Adrenal gland (tissue), 12 donors: ENCODE measurements around the gene BRPF3. TPM values are rescaled to one million over a fixed set of nuclear protein-coding genes. Genes with fewer than 3 reads are reported as not detected.
A peak's percentile ranks its signal among the peaks of the same experiment; 100 is the strongest.
"Not testable (repeated sequence)": the region's sequence is repeated elsewhere in the genome, so short reads cannot be mapped to it uniquely, and the experiment has no call there.

Experiments
- DNase-seq, 7 donors: peaks; one replicate each; pipeline ENCODE4 v3.0.0-alpha.2; 2019 to 2020
- H3K27ac ChIP-seq, 5 donors: fragments of 200-600 bp; sonication (generic) in 4 of 5; 1 replicate in 3 of 5; 2 replicates in 2 of 5; pipeline versions ENCODE4 v1.5.1 to v1.8.0; 2016 to 2020; ENCODE audit warnings: mild to moderate bottlenecking in 1 of 5
- H3K27me3 ChIP-seq: fragments of 200-600 bp; 2 replicates; pipeline ENCODE4 v1.8.0; 2021
- H3K36me3 ChIP-seq, 2 donors: fragments of 200-600 bp; replicated peaks in 1 of 2; 1 replicate in 1 of 2; 2 replicates in 1 of 2; pipeline versions ENCODE4 v1.5.1 to v1.8.0; 2018 to 2022
- H3K4me1 ChIP-seq, 2 donors: fragments of 200-600 bp; replicated peaks in 1 of 2; 1 replicate in 1 of 2; 2 replicates in 1 of 2; pipeline versions ENCODE4 v1.5.1 to v1.8.0; 2018 to 2021
- H3K4me3 ChIP-seq, 4 donors: fragments of 200-600 bp; sonication (generic) in 3 of 4; one replicate each; pipeline ENCODE4 v1.5.1; 2016 to 2018
- H3K9me3 ChIP-seq, 3 donors: fragments of 200-600 bp; sonication (generic) in 1 of 3; replicated peaks in 1 of 3; 1 replicate in 2 of 3; 2 replicates in 1 of 3; pipeline versions ENCODE4 v1.5.1 to v1.8.0; 2016 to 2021
- POLR2A ChIP-seq, 2 donors: fragments of 450-650 bp; IDR thresholded peaks; one replicate each; pipeline ENCODE4 v1.6.1; 2017; ENCODE audit warnings: antibody characterized with exemption in 2 of 2, mild to moderate bottlenecking in 2 of 2, moderate library complexity in 1 of 2
- WGBS, 4 donors: extraction: QIAGEN DNeasy Blood & Tissue Kit in 2 of 4; methylation state at CpG; one replicate each; pipeline versions ENCODE4 v1.1.5 to v1.1.7; 2013 to 2017; 5-methylcytosine and 5-hydroxymethylcytosine counted together
- intact Hi-C, 2 donors: fragments of 100-400 bp; cut with DNase I; formaldehyde crosslinking; loops; one replicate each; pipeline versions ENCODE4 v1.14.1 to v1.15.0; 2022 to 2023
- polyA plus RNA-seq, 3 donors: library from polyadenylated mRNA; stranded (reverse); fragments of 200-250 nt in 2 of 3; fragments of 350-450 nt in 1 of 3; fragmentation: Illumina TruSeq in 1 of 3; extraction: RNeasy Lipid Tissue Mini Kit (QIAGEN cat#74804) in 1 of 3; gene quantifications; one replicate each; pipeline ENCODE4 v1.2.3, GENCODE V29; 2013 to 2014
- total RNA-seq, 9 donors: library from RNA; depleted of rRNA in 4 of 9; stranded (reverse); fragments of >200 nt in 4 of 9; fragments of 120-200 nt in 1 of 9; fragmentation: NEBNext Ultra II Directional in 1 of 9; extraction: Animal tissue kit (Norgen Biotek cat#: 25700) in 1 of 9; gene quantifications; one replicate each; pipeline versions ENCODE4 v1.1.0 to v1.2.4, GENCODE V29; 2013 to 2023
- TF ChIP-seq, protein P1 (sequence below), 6 experiments: fragments of 450-650 bp in 4 of 6; fragments of 200-600 bp in 2 of 6; sonication (generic) in 1 of 6; IDR thresholded peaks; 1 replicate in 5 of 6; 2 replicates in 1 of 6; pipeline versions ENCODE4 v1.5.1 to v1.8.0; 2016 to 2021; ENCODE audit warnings: antibody characterized with exemption in 6 of 6, mild to moderate bottlenecking in 2 of 6, moderate library complexity in 1 of 6
- donor health status: healthy with polysubstance abuse.
- donor health status: Bipolar disorder and iron deficiency.
- donor health status: DM: yes; HTN: yes; CAD: no.
- donor health status: DM: no; HTN: no; CAD: no.
- donor health status: DM: no; HTN: no; CAD: no.
- donor health status: DM: yes; HTN: yes; CAD: no.

BRPF3 gene
- total and polyA plus RNA-seq, 12 donors: 9.8 to 111 (median 53.4) TPM

GRCh38 chr6:36217946-36218345, 21.4 kb downstream of the BRPF3 start:
- intact Hi-C loops: no loop called here
- H3K9me3 ChIP-seq: no peaks in the 10 kb centered on the region
- no peaks in the 10 kb centered on the region for H3K27me3 ChIP-seq
- no peak overlapping the region for H3K4me3 ChIP-seq
- peak overlapping the region in 2 of 5 donors; percentile 31 to 41 for H3K27ac ChIP-seq
- TF ChIP-seq, protein P1, sequence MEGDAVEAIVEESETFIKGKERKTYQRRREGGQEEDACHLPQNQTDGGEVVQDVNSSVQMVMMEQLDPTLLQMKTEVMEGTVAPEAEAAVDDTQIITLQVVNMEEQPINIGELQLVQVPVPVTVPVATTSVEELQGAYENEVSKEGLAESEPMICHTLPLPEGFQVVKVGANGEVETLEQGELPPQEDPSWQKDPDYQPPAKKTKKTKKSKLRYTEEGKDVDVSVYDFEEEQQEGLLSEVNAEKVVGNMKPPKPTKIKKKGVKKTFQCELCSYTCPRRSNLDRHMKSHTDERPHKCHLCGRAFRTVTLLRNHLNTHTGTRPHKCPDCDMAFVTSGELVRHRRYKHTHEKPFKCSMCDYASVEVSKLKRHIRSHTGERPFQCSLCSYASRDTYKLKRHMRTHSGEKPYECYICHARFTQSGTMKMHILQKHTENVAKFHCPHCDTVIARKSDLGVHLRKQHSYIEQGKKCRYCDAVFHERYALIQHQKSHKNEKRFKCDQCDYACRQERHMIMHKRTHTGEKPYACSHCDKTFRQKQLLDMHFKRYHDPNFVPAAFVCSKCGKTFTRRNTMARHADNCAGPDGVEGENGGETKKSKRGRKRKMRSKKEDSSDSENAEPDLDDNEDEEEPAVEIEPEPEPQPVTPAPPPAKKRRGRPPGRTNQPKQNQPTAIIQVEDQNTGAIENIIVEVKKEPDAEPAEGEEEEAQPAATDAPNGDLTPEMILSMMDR (IDR thresholded peaks at IDR 0.05): no peak
- no peak for TF ChIP-seq POLR2A (IDR thresholded peaks at IDR 0.05)
- peaks cover 7 to 44% of the 10 kb centered on the region in 2 donors for H3K4me1 ChIP-seq
- 50 to 81% (median 62%) methylated on average over 1 of the region's 1 CpG for WGBS, 4 donors
- peaks cover 0 to 78% of the 10 kb centered on the region in 2 donors for H3K36me3 ChIP-seq
- no peak for DNase-seq

GRCh38 chr6:36218516-36218915, 22.0 kb downstream of the BRPF3 start:
- H3K36me3 ChIP-seq: peaks cover 0 to 76% of the 10 kb centered on the region in 2 donors
- H3K4me3 ChIP-seq, intact Hi-C loops, H3K9me3 ChIP-seq, H3K27me3 ChIP-seq: not testable (repeated sequence)
- H3K4me1 ChIP-seq: peaks cover 7 to 44% of the 10 kb centered on the region in 2 donors
- H3K27ac ChIP-seq: peak overlapping the region in 2 of 5 donors; percentile 31 to 33
- peak in 2 of 7 donors; percentile 33 to 55 for DNase-seq
- whole genome bisulfite sequencing, 4 donors: 61 to 75% (median 70%) methylated on average over 9 of the region's 9 CpGs

- TF ChIP-seq POLR2A (IDR thresholded peaks at IDR 0.05): no peak
- Histone ChIP-seq H3K4me1 (peaks cover 7 to 45% of the 10 kb centered on the region in 2 donors), H3K27me3 (no peaks in the 10 kb centered on the region), H3K9me3 (no peaks in the 10 kb centered on the region), H3K27ac (peak overlapping the region in 1 of 5 donors; percentile 33), H3K36me3 (peaks cover 0 to 76% of the 10 kb centered on the region in 2 donors), H3K4me3 (no peak overlapping the region)
- DNase-seq: peak in 1 of 7 donors; percentile 33
- WGBS, 4 donors: 48 to 60% (median 51%) methylated on average over 3 of the region's 3 CpGs
- intact Hi-C loops: no loop called here
These were observed 22.5 kb downstream of the BRPF3 start for GRCh38 chr6:36219081-36219480.

- no peak for DNase-seq
- peaks cover 0 to 74% of the 10 kb centered on the region in 2 donors for H3K36me3 ChIP-seq
- 48 to 59% (median 51%) methylated on average over 4 of the region's 4 CpGs for WGBS, 4 donors
- no peak for TF ChIP-seq POLR2A (IDR thresholded peaks at IDR 0.05)
- TF ChIP-seq, protein P1 (IDR thresholded peaks at IDR 0.05): no peak
- H3K27ac ChIP-seq: peak overlapping the region in 2 of 5 donors; percentile 24 to 33
- peaks cover 17 to 57% of the 10 kb centered on the region in 2 donors for H3K4me1 ChIP-seq
- no peaks in the 10 kb centered on the region for H3K9me3 ChIP-seq
- H3K4me3 ChIP-seq: no peak overlapping the region
- no peaks in the 10 kb centered on the region for H3K27me3 ChIP-seq
- intact Hi-C loops: no loop called here
These were observed 23.7 kb downstream of the BRPF3 start for GRCh38 chr6:36220226-36220625.

DNA sequence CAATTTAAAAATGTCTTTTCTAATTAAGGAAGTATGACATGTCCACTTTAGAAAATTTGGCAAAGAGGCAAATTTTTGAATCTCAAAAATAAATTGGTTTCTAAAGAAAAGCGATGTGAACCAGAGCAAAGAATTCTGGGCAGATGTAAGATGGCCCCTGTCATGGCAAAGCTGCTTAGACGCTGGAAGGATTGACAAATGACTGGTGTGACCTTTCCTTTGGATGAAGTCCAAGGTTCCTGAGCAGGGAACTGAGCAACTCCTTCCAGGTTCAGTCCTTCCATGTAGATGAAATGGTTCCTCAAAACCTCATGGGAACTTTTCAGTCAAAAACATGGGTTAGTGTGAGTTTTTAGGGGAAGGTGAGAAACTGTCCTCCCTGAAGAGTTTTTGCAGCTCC, 25.1 kb downstream of the BRPF3 start:
- Histone ChIP-seq H3K27me3 (no peaks in the 10 kb centered on the region), H3K27ac (no peak overlapping the region), H3K4me1 (peaks cover 20 to 58% of the 10 kb centered on the region in 2 donors), H3K4me3 (no peak overlapping the region), H3K36me3 (peaks cover 0 to 66% of the 10 kb centered on the region in 2 donors), H3K9me3 (no peaks in the 10 kb centered on the region)
- intact Hi-C loops: no loop called here
- peak in 1 of 7 donors; percentile 48 for DNase-seq
- WGBS, 4 donors: 24 to 45% (median 37%) methylated on average over 2 of the region's 2 CpGs
- TF ChIP-seq, protein P1 (IDR thresholded peaks at IDR 0.05): no peak
- TF ChIP-seq POLR2A (IDR thresholded peaks at IDR 0.05): no peak
